ENCODE results near the gene FAM168A. TPM values are rescaled to one million over a fixed set of nuclear protein-coding genes. Genes with fewer than 3 reads are reported as not detected.

The FAM168A gene
- total RNA-seq, 1 donor from 2014 or later: 21.2 TPM

- Mint-ChIP-seq H3K4me1 (ENCODE audit: unreplicated experiment) (peaks cover 3% of the 10 kb centered on the region), H3K27ac (ENCODE audit: unreplicated experiment) (no peak overlapping the region), H3K36me3 (ENCODE audit: low read depth, unreplicated experiment) (peaks cover 30% of the 10 kb centered on the region), H3K4me3 (ENCODE audit: unreplicated experiment) (no peak overlapping the region), H3K27me3 (ENCODE audit: unreplicated experiment) (peaks cover 4% of the 10 kb centered on the region), H3K9me3 (ENCODE audit: unreplicated experiment) (no peaks in the 10 kb centered on the region)
- TF ChIP-seq CTCF (IDR thresholded peaks at IDR 0.05; ENCODE audit: unreplicated experiment): no peak
- no peak for DNase-seq (ENCODE audit: low spot score)
Measured at GRCh38 chr11:73411031-73411430, 186.9 kb downstream of the FAM168A start.

DNA sequence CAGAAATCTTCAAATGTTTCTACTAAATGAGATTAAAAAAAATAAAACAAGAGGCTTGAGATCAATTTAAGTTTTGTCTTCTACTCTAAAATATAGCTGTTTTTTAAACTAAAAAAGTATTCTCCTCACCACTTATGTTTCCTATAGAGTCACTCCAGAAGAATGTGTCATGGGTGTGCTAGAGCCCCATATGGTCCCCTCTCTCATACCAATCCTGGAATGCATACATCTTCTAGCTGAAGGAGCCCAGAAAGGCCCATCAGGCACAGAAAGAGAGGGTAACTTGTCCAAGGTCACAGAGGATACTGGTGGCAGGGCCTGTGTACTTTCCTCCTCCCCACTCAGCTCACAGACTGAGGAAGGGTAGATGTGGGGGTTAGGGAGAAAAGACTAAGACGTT, 187.3 kb downstream of the FAM168A start:
- no peaks in the 10 kb centered on the region for H3K9me3 Mint-ChIP-seq (ENCODE audit: unreplicated experiment)
- H3K27ac Mint-ChIP-seq (ENCODE audit: unreplicated experiment): no peak overlapping the region
- peaks cover 30% of the 10 kb centered on the region for H3K36me3 Mint-ChIP-seq (ENCODE audit: low read depth, unreplicated experiment)
- TF ChIP-seq CTCF (IDR thresholded peaks at IDR 0.05; ENCODE audit: unreplicated experiment): no peak
- no peak for DNase-seq (ENCODE audit: low spot score)
- peaks cover 3% of the 10 kb centered on the region for H3K4me1 Mint-ChIP-seq (ENCODE audit: unreplicated experiment)
- H3K4me3 Mint-ChIP-seq (ENCODE audit: unreplicated experiment): no peak overlapping the region
- H3K27me3 Mint-ChIP-seq (ENCODE audit: unreplicated experiment): peaks cover 4% of the 10 kb centered on the region

DNA sequence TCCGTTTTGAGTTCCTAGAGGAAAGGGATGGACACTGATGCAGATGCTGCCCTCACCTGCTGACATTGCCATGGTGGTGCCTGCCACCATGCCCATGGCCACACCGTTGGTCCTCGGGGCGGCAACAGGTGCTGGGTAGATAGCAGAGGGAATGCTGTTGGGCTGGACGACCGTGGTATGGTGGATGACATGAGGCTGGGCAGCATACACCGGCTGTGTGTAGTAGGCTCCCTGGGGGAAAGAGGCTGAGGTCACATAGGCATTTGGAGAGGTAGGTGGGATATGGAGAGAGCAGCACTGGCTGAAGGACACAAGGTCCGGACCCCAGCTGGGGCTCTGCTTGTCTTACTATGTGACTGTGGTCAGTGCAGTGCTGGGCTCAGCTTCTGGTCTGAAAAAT, 188.5 kb downstream of the FAM168A start:
- no peak for DNase-seq (ENCODE audit: low spot score)
- Mint-ChIP-seq H3K27me3 (ENCODE audit: unreplicated experiment) (peaks cover 4% of the 10 kb centered on the region), H3K4me1 (ENCODE audit: unreplicated experiment) (peaks cover 3% of the 10 kb centered on the region), H3K36me3 (ENCODE audit: low read depth, unreplicated experiment) (peaks cover 33% of the 10 kb centered on the region), H3K27ac (ENCODE audit: unreplicated experiment) (peak overlapping the region; percentile 32), H3K9me3 (ENCODE audit: unreplicated experiment) (no peaks in the 10 kb centered on the region), H3K4me3 (ENCODE audit: unreplicated experiment) (no peak overlapping the region)
- no peak for TF ChIP-seq CTCF (IDR thresholded peaks at IDR 0.05; ENCODE audit: unreplicated experiment)

DNA sequence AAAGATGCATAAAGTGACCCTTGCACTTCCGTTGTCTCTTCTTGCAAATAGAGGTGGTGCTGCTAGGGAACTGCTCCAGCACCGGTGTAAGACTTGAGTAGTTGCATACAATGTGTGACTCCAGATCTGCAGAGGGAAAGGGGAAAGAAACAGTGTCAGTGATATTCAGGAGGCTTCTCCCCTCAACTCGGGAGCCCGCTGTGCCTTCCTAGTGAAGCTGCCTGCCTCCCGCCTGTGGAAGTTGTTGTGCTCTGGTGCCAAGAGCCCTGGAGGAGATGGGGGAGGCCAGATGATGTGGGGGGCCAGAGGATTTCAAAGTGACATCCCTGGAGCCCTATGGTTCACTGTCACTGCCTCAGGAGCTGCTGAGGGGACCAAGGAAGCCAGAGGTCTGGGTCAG, 191.3 kb downstream of the FAM168A start:
- Mint-ChIP-seq H3K27me3 (ENCODE audit: unreplicated experiment) (peaks cover 3% of the 10 kb centered on the region), H3K9me3 (ENCODE audit: unreplicated experiment) (no peaks in the 10 kb centered on the region), H3K36me3 (ENCODE audit: low read depth, unreplicated experiment) (peaks cover 21% of the 10 kb centered on the region), H3K4me3 (ENCODE audit: unreplicated experiment) (no peak overlapping the region), H3K4me1 (ENCODE audit: unreplicated experiment) (peaks cover 3% of the 10 kb centered on the region), H3K27ac (ENCODE audit: unreplicated experiment) (no peak overlapping the region)
- no peak for DNase-seq (ENCODE audit: low spot score)
- TF ChIP-seq CTCF (IDR thresholded peaks at IDR 0.05; ENCODE audit: unreplicated experiment): no peak

DNA sequence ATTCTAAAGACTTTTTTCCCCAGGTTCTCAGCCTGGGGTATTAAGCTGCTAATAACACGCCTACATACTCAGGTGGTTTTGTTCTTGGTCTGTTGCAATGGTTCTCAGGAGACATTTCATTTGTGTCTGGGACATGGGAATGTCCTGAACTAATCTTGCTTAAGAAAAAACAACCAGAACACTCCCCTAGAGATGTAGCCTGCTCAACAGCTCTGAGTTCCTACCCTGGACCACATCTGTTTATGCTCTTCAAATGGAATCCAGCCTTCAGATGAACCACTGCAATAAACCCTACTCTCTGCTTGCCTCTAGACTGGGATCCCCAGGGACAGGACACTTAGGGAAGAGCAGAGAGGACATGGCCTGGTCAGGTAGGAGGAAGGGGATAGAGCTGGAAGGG, 191.8 kb downstream of the FAM168A start:
- DNase-seq (ENCODE audit: low spot score): no peak
- no peak for TF ChIP-seq CTCF (IDR thresholded peaks at IDR 0.05; ENCODE audit: unreplicated experiment)
- Mint-ChIP-seq H3K36me3 (ENCODE audit: low read depth, unreplicated experiment) (peaks cover 20% of the 10 kb centered on the region), H3K4me1 (ENCODE audit: unreplicated experiment) (peaks cover 3% of the 10 kb centered on the region), H3K9me3 (ENCODE audit: unreplicated experiment) (no peaks in the 10 kb centered on the region), H3K27me3 (ENCODE audit: unreplicated experiment) (peaks cover 2% of the 10 kb centered on the region), H3K27ac (ENCODE audit: unreplicated experiment) (no peak overlapping the region), H3K4me3 (ENCODE audit: unreplicated experiment) (no peak overlapping the region)

Data from endothelial cell (in vitro differentiated cells).